Tongue (tissue), 2 donors: ENCODE data around the gene RAD51B. TPM values are rescaled to one million over a fixed set of nuclear protein-coding genes. Genes with fewer than 3 reads are reported as not detected.

Experiments
- DNase-seq: peaks from one replicate; pipeline ENCODE4 v3.0.0-alpha.2; 2015
- total RNA-seq: library from RNA; depleted of rRNA; stranded (reverse); fragments of >200 nt; gene quantifications from one replicate; pipeline ENCODE4 v1.2.3, GENCODE V29; 2014

The RAD51B gene
- total RNA-seq, 1 donor from 2014 or later, result 37.8 TPM

DNA sequence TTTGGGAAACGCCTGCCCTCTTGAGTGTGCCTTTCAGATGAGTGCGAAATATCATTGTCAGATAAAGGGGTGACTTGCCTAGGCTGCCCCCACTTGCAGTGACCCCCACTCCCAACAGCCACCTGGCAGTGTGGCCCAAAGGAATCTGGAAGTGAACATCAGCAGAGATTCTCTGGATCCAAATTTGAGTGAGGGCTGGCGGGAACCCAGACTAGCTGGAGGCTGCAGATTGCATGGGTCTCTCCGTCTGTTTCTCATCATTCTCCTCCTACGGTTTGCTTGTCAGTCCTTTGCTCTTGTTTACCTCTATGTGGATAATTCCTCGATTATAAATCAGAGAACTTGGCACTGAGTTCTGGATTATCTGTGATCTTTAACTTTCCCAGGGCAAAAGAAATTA lies 692.5 kb downstream of the RAD51B start:
- peak; percentile 82 for DNase-seq

DNA sequence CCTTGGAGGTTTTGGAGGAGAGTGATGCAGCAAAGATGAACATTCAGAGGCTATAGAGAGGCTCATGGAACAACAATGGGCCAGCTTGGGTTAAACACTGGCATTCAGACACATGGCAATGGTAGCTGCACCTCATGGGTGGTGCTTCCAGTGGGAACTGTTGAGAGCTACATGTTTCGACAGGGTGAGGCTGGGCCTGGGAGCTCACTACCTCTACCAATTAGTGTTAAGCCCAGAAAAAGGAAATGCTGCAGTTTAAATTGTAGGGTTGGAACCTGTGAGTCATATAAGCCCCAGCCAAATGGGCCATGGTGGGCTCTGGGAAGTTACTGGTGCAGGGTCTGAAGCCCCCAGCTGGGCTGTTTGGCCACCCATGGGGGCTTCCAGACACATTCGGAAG lies 693.6 kb downstream of the RAD51B start:
- no peak for DNase-seq

DNA sequence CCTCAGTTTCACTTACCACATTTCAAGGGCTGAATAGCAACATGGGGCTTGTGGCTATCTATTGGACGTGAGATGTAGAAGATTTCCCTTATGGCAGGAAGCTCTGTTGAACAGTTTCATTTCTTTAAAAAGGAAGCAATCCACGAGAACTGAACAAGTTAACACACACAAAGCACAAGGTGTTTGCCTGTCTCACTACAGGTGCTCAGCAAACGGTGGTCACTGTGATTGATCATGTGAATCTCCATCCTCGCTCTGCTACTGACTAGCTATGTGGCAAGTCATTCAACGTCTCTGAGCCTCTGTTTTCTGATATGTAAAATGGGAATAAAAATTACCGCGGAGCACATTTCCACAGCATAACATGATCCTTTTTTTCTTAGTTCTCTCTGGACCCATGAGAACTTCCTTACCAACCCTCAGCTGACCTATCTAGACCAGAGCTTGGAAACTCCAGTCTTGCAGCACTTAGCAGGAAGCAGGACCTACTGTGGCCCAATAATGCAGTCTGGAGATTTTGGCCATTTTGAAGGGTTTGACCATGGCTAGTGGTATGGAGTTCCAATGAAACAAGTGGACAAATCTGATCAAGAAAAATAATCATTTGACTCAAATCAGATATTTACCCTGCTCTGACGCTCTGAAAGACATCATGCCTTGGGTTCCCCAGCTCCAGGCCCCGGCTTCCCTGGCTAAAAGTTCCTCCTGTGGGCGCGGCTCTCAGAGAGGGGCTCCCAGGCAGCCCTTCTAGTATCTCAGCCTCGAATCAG lies 694.4 kb downstream of the RAD51B start:
- DNase-seq, result no peak

DNA sequence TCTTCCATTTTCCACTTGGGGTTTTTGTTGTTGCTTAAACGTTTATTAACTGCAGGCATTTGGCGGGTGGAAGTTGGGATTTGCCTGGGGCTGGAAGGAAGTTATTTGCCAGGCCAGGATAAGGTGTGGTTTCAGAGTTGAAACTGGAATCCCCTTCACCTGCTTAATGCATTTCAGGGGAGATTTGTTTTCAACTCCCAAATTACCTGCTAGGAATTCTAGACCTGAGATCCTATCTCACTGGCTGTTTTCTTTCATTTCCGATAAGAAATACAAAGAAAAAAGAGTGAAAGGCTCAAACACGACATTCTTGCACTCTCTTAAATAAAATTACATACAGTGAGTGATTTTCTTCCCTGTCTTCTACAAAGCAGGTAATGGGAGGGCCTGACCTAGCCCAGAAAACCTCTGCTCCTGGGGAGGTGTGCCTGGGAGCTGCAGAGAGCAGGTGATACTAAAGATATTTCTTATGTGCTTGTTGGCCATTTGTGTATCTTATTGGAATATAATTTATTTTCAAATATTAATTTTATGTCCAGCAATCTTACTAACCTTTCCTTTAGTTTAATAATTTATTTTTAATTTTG lies 695.1 kb downstream of the RAD51B start:
- no peak for DNase-seq

DNA sequence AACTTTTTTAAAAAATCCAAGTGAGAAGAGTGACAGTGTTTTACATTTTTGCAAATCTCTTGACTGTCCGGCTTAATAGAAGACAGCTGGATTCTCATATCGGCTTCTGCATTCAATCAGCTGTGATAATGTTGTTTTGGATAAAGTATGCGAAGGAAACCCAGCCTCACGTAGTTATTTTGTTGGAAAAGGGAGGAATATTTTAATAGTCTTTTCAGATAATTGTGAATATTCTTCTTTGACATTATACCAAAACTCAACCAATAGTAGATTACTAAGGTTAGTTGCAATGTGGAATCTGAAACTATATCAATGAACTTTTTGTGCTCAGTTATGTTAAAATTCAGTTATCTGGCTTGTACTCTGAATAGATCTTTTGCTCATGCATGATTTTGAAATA lies 696.8 kb downstream of the RAD51B start:
- DNase-seq, result no peak

DNA sequence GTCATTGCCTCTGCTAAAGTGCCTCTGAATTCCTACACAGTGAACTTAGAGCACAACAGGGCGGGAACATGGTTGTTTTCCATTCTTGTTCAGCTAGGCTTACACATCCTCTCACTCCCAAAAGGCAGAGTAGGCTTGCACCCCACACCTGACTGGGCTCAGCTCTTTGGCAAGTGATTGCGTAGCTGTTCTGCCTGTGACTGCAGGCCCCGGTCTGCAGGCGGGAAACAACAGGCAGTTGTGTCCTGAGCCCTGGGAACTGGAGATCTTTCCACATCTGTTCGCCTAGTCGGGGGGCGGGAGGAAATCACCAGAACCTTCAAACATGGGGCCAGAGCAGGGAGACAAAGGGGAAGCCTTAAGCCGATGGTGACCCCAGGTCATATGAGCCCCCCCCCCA lies 698.6 kb downstream of the RAD51B start:
- DNase-seq, result peak; percentile 94

DNA sequence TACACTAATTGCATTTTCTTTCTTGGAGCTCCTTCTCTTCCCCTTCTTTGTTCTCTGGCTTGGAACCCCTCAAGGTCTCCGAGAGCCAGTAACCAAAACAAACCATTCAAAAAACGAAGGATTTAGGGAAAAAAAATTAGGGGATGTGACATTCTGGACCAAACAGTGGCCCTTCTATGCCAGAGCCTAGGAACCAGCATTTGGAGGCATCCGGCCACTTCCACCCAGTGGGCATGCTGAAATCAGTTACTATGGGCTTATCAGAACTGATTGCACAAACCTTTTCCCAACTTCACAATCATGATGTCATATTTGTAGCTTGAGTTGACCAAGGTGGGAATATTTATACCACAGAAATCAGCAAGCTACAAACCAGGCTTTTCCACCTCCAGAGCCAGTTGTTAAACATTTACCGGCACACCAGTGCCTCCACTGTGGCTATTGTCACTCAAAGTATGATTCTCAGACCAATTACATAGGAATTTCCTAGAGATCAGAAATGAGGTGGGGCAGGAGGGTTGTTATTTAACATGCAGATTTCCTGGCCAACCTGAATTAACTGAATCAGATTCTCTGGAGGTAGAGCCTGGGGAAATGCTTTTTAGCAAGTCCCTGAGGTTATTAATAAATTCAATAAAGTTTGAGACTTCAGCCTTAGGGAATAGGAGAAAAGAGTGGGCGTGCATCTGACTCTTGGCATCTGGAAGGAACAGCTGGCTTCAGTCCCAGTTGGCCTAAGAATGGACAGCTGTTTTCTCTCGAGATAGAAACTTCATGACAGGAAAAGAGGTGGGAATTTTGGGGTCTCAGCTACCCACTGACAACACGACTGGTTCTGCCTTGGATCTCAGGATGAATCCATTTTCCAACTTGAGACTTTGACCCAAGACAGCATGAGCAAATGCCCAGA lies 699.4 kb downstream of the RAD51B start:
- DNase-seq, result peak; percentile 88

DNA sequence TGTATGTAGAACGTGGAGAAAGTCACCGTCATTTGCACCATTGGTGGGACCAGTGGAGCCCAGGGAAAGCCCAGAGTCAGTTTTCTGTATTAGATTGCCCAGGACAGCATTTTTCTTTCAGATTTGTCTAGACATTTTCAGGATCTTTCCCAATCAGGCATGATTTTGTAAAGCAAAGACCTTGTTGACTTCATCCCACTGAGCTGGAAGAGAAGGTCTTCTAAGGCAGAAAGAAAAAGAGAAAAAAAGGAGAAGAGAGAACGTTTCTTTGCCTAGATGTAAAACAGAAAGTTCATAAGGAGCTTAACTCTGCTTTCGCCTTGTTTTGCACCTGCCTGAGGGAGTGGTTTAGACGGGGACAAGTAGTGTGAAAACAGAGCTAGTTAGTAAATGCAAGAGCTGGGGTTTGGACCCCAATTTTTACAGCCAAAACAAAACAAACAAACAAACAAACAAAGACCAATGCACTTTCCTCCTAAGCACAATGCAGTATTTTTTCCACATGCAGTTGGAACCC lies 700.1 kb downstream of the RAD51B start:
- DNase-seq, result no peak

DNA sequence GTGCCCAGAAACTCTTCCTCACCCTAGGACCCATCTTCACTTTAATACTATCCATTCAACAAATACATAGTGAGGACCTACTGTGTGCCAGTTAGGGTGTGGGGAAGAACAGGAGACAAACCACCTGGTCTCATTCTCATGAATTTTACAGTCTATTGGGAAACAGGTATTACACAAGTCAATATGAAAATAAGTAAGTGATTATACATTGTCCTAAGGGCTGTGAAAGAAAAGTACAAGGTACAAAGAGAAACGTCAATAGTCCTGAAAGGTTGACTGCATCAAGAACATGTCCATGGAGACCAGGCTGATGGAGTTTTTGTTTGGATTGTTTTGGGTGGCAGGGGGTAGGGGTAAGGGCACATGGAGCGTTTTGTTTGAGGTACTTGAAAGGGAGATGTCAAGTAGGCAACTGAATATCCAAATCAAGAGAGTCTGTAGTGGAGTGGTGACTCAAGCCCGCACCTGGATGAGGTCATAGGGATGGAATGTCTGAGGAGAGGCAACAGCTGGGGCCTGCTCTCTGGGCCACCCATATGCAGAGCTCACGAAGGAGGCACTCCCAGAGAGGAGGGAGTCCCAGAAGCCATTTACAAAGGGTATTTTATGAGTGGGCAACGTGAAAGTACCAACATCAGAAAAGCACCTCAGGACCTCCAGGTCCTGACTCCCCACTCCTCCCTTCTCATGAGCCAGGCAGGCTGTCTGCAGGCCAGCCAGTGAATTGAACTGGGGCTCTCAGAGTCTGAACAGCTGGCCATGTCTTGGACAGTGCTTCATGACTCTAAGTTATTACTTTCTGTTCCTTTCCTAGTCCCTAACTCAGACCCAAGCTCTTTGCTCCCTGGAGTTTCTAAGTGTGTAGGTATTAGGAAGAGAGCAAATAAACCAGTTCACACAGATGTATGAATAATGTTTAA lies 701.3 kb downstream of the RAD51B start:
- peak; percentile 71 for DNase-seq

DNA sequence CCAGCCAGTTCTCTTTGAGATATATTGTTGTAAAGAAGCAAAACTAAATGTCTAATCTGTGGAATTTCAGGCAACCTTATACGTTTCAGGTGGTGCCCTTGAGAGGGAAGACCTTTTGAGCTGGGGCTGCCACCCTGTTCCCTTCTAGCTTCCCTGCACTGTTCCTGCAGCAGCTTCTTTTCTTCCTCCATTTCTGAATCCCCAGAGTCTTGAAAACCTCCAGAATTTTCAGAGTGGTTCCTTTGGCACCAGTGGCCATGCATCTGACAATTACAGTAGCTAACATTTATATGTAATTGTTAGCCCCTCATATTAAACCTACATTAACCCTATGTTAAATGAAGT lies 702.0 kb downstream of the RAD51B start:
- no peak for DNase-seq

DNA sequence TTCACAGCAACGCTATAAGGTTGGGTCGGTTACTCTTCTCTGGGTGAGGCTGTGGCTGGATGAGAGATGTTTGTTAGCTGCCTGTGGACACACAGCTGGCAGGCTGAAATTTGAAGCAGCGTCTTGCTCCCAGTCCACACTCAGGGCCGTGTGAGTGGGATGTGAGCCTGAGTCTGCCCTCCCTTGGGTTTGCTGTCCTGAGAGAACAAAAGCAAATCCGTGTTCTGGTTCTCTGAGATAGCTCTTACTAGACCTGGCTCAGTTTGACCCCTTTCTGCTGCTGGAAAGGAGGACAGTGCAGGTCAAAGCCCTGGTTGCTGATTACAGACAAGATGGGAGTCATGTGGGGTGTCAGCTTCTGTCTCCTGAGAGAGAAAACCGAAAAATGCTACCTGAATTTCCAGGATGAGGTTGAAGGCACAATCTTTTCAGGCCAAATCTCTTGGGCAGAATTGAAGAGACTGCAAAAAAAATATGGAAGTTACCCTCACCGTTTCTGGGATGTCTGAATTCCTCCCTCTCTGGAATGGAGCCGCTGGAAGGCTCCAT lies 702.5 kb downstream of the RAD51B start:
- DNase-seq, result no peak

DNA sequence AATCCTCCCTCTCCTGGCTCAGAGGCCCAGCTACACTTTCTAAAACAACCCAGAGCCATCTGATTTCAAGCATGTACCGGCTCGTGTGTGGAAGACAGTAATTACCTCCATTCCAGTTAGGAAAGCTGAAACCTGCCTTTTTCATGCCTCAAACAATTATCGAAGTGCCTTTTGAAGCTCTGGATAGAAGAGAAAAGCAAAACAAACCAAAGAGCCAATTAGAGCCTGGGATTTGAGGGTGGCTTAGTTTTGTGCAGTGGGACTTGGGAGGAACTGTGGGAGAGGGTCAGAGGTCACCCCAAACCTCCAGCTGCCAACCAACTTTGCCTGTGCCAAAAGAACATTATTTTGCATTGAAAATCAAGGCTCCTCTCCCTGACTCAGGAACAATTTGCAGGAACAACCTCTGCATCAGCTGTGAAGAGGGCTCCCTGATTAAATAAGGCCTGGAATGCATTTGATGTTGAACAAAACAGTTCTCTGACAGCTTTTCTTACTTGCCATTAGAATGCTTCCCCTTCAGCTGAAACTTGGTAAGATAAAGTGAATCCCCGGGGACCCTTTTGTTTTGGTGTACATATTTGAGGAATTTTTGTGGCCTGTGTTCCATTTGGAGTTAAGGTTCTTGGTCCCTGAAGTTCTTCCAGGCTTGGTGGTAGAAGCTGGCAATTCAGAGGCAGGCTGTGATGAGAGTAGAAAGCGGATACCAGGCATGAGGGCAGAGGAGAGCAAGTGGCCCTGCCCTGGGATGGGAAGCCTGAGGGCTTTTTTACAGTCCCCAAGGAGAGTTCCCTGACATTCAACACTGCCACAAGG lies 703.1 kb downstream of the RAD51B start:
- peak; percentile 90 for DNase-seq

DNA sequence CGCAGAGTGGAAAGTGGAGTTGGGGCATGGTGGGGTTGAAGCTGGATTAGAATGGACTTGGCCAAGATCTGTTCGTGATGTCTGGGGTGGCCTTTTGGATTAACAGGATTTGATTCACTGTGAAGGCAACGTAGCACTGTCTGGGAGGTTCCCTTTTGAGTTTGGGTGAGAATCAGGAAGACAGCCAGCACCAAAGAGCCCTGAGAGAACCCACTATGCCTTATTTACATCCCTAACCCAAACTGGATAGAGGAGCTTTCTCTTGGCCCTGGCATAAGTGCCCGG lies 703.7 kb downstream of the RAD51B start:
- DNase-seq, result no peak

DNA sequence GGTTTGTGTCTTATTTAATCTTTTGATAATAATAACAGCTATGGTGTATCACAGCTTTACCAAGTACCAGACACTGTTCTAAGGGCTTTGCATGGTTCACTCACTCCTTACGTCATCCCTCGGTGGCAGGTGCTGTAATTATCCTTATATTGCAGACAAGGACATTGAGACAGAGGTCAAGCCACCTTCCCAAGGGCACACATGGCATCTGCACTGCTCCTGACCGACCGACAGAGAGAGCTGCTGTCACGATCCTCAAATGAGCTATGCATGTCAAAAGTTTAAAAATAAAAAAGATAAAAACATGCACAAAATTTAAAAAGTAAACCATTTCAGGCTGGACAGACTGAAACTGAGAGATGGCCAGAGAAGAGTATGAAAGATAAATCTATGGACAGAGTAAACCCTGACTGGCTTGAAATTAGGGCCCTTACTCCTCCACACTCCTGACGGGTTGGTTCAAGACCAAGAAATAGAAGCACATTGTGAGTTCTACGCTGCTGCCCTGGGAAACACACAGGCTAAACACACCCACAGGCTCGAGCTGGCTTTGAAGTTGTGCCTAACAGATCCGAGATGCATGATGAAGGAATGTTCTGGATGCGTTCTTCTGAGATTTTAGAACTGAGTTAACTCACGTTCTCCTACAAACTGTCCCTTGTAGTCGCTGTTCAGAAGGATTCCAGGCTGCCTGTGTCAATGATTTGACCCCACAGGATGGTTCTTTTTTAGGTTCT lies 704.6 kb downstream of the RAD51B start:
- DNase-seq, result no peak

DNA sequence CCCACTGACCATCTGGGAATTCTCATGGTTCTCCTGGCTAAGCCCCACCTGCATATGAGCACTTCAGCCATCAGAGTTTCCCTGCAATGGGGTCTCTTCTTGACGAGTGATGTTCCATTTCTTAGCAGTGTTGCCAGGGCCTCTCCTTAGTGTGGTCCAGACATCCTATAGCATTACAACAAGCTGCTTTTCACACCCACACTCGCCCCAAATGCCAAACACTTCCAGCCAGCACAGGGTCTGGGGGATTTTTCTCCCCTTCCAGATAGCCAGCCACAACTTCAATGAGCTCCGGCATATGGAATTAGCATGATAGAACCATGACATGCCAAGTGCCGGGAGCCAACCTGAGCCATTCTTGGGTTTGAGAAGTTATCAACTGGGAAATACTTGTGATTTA lies 705.9 kb downstream of the RAD51B start:
- no peak for DNase-seq

DNA sequence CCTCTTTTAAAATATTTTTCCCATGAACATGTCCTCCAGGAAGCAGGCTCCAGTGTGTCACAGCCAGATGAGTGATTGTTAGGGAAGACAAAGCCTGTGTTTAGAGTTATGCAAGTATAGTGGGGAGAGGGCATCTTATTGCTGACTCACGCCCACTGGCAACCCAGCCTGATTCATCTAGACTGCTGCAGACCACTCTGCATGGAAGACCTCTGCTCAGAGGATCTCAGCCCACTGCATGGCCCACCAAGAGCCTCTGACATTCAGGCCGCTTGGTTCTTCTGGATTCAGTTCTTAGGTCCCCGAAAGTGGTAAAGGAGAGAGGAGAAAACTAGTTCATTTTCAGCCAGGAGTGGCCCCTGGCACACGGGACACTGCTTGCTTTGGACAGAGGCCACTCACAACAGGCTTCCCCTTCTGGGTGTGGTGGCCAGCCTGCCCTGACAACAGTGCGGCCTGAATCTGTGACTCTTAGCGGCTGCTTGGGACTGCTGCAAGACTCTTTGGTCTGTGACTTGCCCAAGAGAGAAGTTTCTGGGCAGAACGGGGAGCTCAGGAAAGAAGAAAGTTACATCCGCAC lies 707.0 kb downstream of the RAD51B start:
- DNase-seq, result no peak

DNA sequence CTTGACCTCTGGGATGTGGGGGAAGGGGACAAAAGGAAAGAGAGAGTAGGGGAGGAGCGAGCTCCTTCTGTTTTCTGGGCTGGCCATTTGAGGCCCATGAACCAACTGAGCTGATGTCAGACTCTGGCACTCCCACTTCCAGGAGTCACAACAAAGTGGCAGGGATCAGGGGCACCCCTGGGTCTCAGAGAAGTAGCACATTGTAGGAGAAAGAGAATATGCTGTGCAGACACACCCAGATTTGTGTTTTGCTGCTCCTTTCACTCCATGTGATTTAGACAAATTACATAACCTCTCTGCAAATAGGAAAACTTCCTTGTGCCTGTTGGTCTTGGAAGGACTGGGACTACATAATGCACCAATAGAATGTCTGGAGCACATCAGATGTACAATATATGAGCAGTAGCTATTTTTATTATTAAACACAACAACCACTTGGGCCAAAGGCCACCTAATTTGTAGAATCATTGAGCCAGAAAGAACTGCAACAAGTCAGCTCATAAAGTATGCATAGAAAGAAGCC lies 707.8 kb downstream of the RAD51B start:
- DNase-seq, result no peak

DNA sequence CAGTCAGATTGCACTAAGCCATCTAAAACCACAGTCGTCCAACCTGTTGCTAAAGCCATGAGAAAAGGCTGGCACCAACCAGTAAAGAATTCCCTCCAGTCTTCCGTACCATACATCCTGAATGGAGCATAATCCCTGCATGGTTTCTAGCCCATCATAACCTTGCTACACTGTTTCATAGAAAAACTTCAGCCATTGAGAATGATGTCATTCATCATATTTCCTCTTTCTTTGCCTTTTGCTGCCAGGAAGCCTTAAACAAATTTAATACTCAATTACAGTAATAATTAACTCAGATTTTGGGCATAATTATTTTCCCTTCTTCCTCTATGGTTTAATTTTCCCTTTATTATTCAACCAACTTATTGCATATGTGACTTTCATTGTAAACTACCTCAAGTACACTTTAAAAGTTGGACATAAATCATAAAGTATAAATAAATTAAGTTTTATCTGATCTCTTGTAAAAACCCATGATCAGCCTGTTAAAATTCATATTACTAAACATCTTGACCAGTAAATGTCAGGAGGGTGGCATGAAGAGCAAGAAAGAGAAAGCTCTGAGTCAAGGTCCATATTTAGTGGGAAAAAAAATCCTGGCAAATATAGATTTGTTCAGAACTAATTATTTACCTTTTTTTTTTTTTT lies 708.6 kb downstream of the RAD51B start:
- no peak for DNase-seq

DNA sequence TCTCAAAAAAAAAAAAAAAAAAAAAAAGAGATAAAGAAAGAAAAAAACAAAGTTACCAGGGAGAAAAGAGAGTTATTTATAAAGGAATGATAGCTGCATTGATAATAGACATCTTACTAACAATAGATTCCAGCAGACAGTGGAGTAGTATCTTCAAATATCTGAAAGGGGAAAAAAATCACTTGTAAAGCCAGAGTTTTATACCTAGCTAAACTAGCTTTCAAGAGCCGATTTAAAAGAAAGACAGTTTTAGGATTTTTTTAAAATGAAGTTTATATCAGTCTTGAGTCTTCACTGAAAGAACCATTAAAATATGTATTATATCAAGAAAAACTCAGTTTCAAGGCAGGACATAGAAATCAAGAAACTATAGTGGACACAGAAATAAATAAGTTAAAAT lies 710.9 kb downstream of the RAD51B start:
- no peak for DNase-seq
